AG09309 (cell line): ENCODE results near the gene LRRC17.
"Not testable (repeated sequence)": the region's sequence is repeated elsewhere in the genome, so short reads cannot be mapped to it uniquely, and the experiment has no call there.

Experiments used
- DNase-seq: peaks from one replicate; pipeline ENCODE4 v3.0.0-alpha.2; 2010; ENCODE audit warnings: low read depth
- H3K4me3 ChIP-seq: 2 replicates; pipeline ENCODE4 v1.5.1; 2011; ENCODE audit warnings: mild to moderate bottlenecking, low read depth, low read length, moderate library complexity; ENCODE audit not compliant: control insufficient read depth
- TF ChIP-seq, protein P1 (sequence below): IDR thresholded peaks from 2 replicates; pipeline ENCODE4 v1.5.1; 2011; ENCODE audit warnings: mild to moderate bottlenecking, low read depth, low read length, inconsistent platforms; ENCODE audit not compliant: insufficient read depth, control insufficient read depth; ENCODE audit errors: missing control alignments

LRRC17 gene

DNA sequence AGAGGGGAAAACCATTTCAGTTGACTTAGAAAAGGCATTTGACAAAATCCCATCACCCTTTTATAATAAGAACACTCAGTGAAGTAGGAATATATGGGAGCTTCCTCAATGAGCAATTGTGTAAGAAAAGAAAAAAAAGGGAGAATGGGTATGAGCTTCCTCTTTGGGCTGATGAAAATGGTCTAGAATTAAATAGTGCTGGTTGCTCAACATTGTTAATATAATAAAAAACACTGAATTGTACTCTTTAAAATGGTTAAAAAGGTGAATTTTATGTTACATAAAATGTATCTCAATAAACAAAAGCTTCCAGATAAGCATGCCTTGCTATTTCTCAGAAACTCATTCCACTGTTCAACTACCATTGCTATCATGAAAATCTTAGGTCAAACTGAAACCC is 40.6 kb downstream of the LRRC17 start:
- H3K4me3 ChIP-seq = no peak overlapping the region
- no peak for DNase-seq

DNA sequence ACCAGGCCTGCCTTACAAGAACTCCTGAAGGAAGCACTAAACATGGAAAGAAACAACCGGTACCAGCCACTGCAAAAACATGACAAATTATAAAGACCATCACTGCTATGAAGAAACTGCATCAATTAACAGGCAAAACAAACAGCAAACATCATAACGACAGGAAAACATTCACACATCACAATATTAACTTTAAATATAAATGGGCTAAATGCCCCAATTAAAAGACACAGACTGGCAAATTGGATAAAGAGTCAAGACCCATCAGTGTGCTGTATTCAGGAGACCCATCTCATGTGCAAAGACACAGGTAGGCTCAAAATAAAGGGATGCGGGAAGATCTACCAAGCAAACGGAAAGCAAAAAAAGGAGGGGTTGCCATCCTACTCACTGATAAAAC is 41.6 kb downstream of the LRRC17 start:
- not testable (repeated sequence) for H3K4me3 ChIP-seq, DNase-seq

More for the DNA sequence above, 40.6 kb downstream of the LRRC17 start:
- TF ChIP-seq, protein P1, sequence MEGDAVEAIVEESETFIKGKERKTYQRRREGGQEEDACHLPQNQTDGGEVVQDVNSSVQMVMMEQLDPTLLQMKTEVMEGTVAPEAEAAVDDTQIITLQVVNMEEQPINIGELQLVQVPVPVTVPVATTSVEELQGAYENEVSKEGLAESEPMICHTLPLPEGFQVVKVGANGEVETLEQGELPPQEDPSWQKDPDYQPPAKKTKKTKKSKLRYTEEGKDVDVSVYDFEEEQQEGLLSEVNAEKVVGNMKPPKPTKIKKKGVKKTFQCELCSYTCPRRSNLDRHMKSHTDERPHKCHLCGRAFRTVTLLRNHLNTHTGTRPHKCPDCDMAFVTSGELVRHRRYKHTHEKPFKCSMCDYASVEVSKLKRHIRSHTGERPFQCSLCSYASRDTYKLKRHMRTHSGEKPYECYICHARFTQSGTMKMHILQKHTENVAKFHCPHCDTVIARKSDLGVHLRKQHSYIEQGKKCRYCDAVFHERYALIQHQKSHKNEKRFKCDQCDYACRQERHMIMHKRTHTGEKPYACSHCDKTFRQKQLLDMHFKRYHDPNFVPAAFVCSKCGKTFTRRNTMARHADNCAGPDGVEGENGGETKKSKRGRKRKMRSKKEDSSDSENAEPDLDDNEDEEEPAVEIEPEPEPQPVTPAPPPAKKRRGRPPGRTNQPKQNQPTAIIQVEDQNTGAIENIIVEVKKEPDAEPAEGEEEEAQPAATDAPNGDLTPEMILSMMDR = no peak

DNA sequence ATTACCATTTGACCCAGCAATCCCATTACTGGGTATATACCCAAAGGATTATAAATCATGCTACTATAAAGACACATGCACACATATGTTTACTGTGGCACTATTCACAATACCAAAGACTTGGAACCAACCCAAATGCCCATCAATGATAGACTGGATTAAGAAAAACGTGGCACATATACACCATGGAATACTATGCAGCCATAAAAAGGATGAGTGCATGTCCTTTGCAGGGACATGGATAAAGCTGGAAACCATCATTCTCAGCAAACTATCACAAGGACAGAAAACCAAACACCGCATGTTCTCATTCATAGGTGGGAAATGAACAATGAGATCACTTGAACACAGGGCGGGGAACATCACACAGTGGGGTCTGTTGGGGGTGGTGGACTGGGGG is 45.2 kb downstream of the LRRC17 start:
- DNase-seq, H3K4me3 ChIP-seq: not testable (repeated sequence)

DNA sequence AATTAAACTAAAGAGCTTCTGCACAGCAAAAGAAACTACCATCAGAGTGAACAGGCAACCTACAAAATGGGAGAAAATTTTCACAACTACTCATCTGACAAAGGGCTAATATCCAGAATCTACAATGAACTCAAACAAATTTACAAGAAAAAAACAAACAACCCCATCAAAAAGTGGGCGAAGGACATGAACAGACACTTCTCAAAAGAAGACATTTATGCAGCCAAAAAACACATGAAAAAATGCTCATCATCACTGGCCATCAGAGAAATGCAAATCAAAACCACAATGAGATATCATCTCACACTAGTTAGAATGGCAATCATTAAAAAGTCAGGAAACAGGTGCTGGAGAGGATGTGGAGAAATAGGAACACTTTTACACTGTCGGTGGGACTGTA is 49.2 kb downstream of the LRRC17 start:
- not testable (repeated sequence) for H3K4me3 ChIP-seq, DNase-seq

DNA sequence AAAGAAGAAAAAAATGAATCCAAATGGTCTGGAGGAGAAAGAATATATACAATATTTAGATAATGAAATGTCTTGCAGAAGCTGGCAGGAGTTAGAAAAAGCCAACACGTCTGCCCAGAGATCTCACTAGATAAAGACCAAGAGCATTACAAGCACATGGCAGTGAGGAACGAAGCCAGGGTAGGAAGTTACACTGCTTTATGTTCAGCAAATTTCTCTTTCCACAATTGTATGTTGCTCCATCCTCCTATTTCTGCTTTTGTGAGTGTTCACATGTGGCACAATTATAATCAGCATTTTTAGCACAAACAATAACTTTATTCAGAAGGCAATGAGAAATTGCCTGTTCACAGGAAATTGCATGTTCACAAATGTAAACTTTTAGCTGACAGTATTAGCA is 53.7 kb downstream of the LRRC17 start:
- H3K4me3 ChIP-seq = no peak overlapping the region
- DNase-seq = no peak
- TF ChIP-seq, protein P1 = no peak

DNA sequence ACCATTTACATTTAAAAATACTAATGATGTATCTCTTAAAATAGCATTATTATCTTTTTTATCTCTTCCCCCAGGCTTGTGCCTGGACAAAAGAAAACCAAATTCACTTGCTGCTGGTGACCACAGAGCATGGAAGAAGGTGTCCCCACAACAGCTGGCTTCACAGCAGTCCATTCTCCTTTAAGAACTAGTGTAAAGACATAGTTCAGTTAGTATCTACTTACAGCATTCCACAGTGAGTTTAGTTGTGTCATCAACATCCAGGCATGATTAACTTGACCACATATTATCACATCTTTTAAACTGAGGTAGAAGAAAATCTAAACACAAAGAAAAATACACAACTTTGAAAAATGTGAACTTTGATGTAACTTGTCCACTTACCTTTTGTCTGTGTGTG is 55.0 kb downstream of the LRRC17 start:
- no peak for DNase-seq
- TF ChIP-seq, protein P1 = no peak
- no peak overlapping the region for H3K4me3 ChIP-seq

DNA sequence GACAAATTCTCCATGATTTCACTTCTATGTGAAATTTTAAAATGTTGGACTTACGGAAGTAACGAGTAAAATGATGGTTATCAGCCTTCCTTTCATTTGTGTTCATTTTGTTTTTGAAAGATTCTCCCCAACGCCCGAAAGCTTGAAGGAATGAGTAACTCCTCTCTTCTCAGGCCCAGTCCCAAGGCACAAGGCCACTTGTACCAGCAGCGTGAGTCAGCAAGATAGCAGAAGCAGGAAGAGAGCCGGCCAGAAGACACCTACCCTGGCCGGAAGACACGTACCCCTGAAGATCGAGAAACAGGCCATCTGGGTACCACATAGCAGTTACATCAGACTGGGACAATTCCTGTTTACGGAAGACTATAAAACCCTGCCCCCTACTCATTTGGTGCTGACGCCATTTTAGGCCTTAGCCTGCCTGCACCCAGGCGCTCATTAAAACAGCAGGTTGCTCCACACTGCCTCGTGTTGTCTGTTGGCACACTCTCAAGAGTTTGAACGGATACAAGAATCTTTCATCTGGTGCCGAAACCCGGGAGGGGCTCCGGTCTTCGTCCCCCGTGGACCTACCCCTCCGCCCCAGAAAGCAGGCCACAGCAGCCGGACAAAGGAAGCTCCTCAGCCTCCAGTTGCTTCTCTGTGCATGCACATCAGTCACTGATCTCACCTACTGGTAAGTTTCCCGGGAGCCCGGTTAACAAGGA is 60.4 kb downstream of the LRRC17 start:
- DNase-seq = no peak

DNA sequence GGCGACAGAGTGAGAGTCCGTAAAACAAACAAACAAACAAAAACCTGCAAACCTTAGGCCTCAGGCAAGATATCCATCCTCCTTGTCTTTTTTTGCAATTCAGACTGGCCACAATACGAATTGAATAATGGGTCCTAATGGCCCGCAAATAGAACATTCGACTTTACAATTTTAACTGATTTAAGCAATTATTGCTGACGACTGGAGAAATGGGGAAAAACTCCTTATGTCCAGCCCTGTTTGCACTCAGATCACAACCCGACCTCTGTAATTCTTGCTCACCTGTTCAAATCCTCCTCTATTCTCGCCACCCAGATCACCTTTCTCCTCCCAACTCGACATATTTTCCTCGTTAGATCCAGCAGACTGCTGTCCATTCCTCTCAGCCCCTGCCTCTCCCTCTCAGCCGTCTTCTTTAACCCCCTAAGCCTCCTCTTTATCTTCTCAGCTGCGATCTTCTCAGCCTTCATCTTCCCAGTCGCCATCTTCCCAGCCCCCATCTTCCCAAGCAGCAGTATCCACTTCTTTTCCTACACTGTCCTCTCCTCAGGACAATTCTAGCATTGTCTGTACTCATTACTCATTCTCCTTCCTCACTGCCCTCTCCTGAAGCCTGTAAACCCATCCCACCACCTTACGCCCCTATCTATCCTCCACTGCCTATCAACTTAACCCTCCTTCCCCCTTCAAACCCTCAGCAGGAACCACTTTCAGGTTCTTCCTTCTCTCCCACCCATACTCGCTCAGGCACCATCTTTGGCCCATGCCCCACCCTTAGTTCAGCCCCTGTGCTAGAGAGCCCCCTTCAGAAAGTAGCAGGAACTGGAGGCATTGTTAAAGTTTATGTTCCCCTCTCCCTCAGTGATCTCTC is 61.8 kb downstream of the LRRC17 start:
- no peak overlapping the region for H3K4me3 ChIP-seq
- TF ChIP-seq, protein P1 = peak; percentile 26
- no peak for DNase-seq

More for the DNA sequence above, 60.4 kb downstream of the LRRC17 start:
- TF ChIP-seq, protein P1 = no peak
- H3K4me3 ChIP-seq = no peak overlapping the region
